KMS-11 (cell line): ENCODE data around the gene RASGRF2.

Experiments
- H2AFZ ChIP-seq: fragments of 200-600 bp; sonication (generic); 2 replicates; pipeline ENCODE4 v1.6.1; 2016; ENCODE audit warnings: antibody characterized with exemption, mixed run types, low read depth
- H3K27ac ChIP-seq: fragments of 200-600 bp; sonication (generic); 2 replicates; pipeline ENCODE4 v1.6.1; 2016; ENCODE audit warnings: mild to moderate bottlenecking, mixed run types
- H3K27me3 ChIP-seq: fragments of 200-600 bp; sonication (generic); 2 replicates; pipeline ENCODE4 v1.6.1; 2017; ENCODE audit warnings: mild to moderate bottlenecking, low read depth, mixed run types, moderate library complexity; ENCODE audit not compliant: insufficient read depth
- H3K36me3 ChIP-seq: fragments of 200-600 bp; sonication (generic); 2 replicates; pipeline ENCODE4 v1.6.1; 2017; ENCODE audit warnings: mild to moderate bottlenecking, mixed run types; ENCODE audit not compliant: insufficient read depth
- H3K4me1 ChIP-seq: fragments of 200-600 bp; sonication (generic); 2 replicates; pipeline ENCODE4 v1.6.1; 2016; ENCODE audit warnings: mild to moderate bottlenecking, low read depth, mixed run types; ENCODE audit not compliant: poor library complexity, severe bottlenecking
- H3K4me2 ChIP-seq: fragments of 200-600 bp; sonication (generic); 2 replicates; pipeline ENCODE4 v1.7.0; 2016; ENCODE audit warnings: mild to moderate bottlenecking, mixed run types
- H3K4me3 ChIP-seq: fragments of 200-600 bp; sonication (generic); IDR thresholded peaks from 2 replicates; pipeline ENCODE4 v1.6.1; 2017; ENCODE audit warnings: low read depth, low read length, mixed read lengths; ENCODE audit not compliant: insufficient read depth
- H3K79me2 ChIP-seq: fragments of 200-600 bp; sonication (generic); 2 replicates; pipeline ENCODE4 v1.6.1; 2016; ENCODE audit warnings: low read depth, mixed run types; ENCODE audit not compliant: insufficient read depth
- H3K9ac ChIP-seq: fragments of 200-600 bp; sonication (generic); 2 replicates; pipeline ENCODE4 v1.6.1; 2016; ENCODE audit warnings: mild to moderate bottlenecking, mixed run types
- H4K20me1 ChIP-seq: fragments of 200-600 bp; sonication (generic); 2 replicates; pipeline ENCODE4 v1.6.1; 2016; ENCODE audit warnings: mild to moderate bottlenecking, mixed run types; ENCODE audit not compliant: insufficient read depth
- TF ChIP-seq, protein P1 (sequence below): fragments of 200-600 bp; sonication (generic); conservative IDR thresholded peaks from 2 replicates; pipeline ENCODE4 v1.6.1; 2017; ENCODE audit warnings: low read depth, mild to moderate bottlenecking, antibody characterized with exemption, low read length, moderate library complexity, mixed read lengths

RASGRF2 gene

DNA sequence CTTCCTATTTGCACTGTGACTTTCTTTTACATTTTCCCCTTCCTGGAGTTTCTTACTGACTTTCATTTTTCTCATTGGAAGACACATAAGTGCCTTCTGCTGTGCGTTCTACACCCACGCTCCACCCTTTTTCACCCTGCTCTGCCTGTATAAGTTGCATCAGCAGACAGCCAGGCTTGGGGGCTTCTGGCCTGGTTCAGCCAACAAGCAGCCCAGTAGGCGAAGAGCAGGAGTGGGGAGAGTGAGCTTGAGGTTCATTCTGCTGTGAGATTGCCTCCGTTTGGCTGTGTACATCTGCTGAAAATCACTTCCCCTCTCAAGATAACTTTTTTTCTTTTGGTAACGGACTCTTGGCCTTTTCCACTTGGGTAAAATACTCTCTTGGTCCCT is 38.4 kb downstream of the RASGRF2 start:
- Histone ChIP-seq H2AFZ (no peak overlapping the region), H3K36me3 (no peaks in the 10 kb centered on the region), H3K27ac (no peak overlapping the region), H3K79me2 (no peaks in the 10 kb centered on the region), H3K4me2 (no peak overlapping the region), H3K4me3 (no peak overlapping the region), H3K4me1 (peaks cover 9% of the 10 kb centered on the region), H3K9ac (no peak overlapping the region), H4K20me1 (no peaks in the 10 kb centered on the region), H3K27me3 (no peaks in the 10 kb centered on the region)
- TF ChIP-seq, protein P1, sequence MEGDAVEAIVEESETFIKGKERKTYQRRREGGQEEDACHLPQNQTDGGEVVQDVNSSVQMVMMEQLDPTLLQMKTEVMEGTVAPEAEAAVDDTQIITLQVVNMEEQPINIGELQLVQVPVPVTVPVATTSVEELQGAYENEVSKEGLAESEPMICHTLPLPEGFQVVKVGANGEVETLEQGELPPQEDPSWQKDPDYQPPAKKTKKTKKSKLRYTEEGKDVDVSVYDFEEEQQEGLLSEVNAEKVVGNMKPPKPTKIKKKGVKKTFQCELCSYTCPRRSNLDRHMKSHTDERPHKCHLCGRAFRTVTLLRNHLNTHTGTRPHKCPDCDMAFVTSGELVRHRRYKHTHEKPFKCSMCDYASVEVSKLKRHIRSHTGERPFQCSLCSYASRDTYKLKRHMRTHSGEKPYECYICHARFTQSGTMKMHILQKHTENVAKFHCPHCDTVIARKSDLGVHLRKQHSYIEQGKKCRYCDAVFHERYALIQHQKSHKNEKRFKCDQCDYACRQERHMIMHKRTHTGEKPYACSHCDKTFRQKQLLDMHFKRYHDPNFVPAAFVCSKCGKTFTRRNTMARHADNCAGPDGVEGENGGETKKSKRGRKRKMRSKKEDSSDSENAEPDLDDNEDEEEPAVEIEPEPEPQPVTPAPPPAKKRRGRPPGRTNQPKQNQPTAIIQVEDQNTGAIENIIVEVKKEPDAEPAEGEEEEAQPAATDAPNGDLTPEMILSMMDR = no peak

DNA sequence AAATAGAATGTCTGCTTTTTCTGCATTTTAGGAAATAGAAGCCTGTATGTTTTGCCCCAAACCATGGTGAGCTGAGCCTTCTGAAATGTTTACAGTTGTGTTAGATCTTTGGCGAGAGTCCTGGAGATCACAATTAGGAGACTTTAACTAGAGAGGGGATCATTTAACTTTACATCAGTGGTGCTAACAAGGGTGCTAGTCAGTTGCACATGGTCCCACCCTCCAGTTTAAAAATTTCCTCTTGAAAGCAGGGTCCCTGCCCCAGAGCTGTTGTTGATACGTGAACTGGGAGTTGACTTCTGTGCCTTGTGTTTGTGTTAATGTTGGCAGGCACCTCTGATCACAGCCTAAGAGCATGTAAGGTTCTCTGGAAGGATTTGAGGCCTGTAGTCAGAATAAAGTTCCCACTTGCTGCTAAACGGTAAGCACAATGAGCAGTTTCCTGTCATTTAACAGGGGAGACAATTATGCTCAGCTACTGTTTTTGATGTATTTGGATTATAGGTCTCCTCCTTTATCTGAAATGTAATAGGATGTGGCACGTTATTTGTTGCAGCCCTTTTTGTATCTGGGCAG is 43.7 kb downstream of the RASGRF2 start:
- Histone ChIP-seq H3K27ac (no peak overlapping the region), H3K4me1 (peaks cover 34% of the 10 kb centered on the region)

DNA sequence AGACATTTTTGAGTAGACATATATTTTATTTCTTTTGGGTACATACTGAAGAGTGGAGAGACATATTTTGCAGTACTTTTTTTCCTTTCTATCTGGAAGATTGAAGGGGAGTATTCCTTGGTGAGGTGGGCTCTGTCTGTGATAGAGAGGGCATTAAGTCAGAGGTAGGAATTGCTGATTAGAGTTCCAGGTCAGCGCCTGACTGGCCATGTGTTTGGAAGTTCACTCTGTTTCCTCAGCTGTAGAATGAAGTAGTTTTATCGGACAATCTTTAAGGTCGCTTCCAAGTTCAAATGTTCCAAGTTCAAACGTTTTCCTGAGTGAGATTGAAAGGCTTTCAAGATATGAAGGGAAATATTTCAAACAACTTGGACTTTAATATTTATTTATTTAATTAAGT is 45.5 kb downstream of the RASGRF2 start:
- H3K79me2 ChIP-seq = no peaks in the 10 kb centered on the region
- no peak overlapping the region for H3K4me2 ChIP-seq
- H3K9ac ChIP-seq = no peak overlapping the region
- H3K4me3 ChIP-seq = no peak overlapping the region
- H3K27ac ChIP-seq = no peak overlapping the region
- H3K27me3 ChIP-seq = no peaks in the 10 kb centered on the region
- H3K4me1 ChIP-seq = peaks cover 34% of the 10 kb centered on the region
- TF ChIP-seq, protein P1 = no peak
- no peaks in the 10 kb centered on the region for H3K36me3 ChIP-seq
- no peak overlapping the region for H2AFZ ChIP-seq
- no peaks in the 10 kb centered on the region for H4K20me1 ChIP-seq

More for the DNA sequence above, 43.7 kb downstream of the RASGRF2 start:
- TF ChIP-seq, protein P1 = no peak
- Histone ChIP-seq H3K4me3 (no peak overlapping the region), H3K9ac (no peak overlapping the region), H4K20me1 (no peaks in the 10 kb centered on the region), H3K79me2 (no peaks in the 10 kb centered on the region), H3K4me2 (no peak overlapping the region), H2AFZ (no peak overlapping the region), H3K36me3 (no peaks in the 10 kb centered on the region), H3K27me3 (no peaks in the 10 kb centered on the region)

DNA sequence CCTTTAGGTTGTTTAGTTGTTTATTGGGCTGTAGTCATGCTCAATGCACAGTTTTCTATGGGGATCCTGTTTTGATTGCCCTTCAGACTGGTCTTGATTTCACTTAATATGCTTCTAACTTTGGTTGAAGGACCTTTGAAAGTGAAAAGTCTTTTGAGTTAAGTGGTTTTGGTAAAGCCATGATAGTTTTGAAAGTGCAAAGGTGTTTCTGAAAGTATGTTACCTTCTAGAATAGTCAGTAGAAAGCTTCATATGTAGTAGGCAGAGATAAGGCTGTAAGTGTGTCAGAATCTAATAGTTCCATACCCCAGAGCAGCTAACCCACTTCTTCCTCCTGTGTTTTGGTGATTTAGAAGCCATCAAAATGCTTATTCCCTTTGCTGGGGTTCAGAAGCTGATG is 46.1 kb downstream of the RASGRF2 start:
- Histone ChIP-seq H4K20me1 (no peaks in the 10 kb centered on the region), H3K27me3 (no peaks in the 10 kb centered on the region), H3K4me3 (no peak overlapping the region), H3K9ac (no peak overlapping the region), H3K36me3 (no peaks in the 10 kb centered on the region), H3K27ac (no peak overlapping the region), H3K4me1 (peaks cover 34% of the 10 kb centered on the region), H2AFZ (no peak overlapping the region), H3K4me2 (peak overlapping the region; percentile 95), H3K79me2 (no peaks in the 10 kb centered on the region)
- TF ChIP-seq, protein P1 = no peak
